K562 (cell line): ENCODE measurements around the gene FBXO44. TPM values are rescaled to one million over a fixed set of nuclear protein-coding genes. Genes with fewer than 3 reads are reported as not detected.

Experiments
- BCL6 ChIP-seq: fragments of 250-450 bp; sonication (Bioruptor Pico); IDR thresholded peaks from 2 replicates; pipeline ENCODE4 v1.4.0; 2020
- GTF2F1 ChIP-seq: IDR thresholded peaks from 2 replicates; pipeline ENCODE4 v1.6.1; 2011; ENCODE audit warnings: low read depth, low read length, improper control_type of control experiment
- HDAC6 ChIP-seq: IDR thresholded peaks from 2 replicates; pipeline ENCODE4 v1.6.1; 2012; ENCODE audit warnings: low read depth, mild to moderate bottlenecking, control low read depth, inconsistent platforms, low read length, moderate library complexity
- HMGXB4 ChIP-seq: sonication (generic); formaldehyde crosslinking; IDR thresholded peaks from 2 replicates; pipeline ENCODE4 v1.8.1; 2023; ENCODE audit warnings: mild to moderate bottlenecking, missing genetic modification reagents
- KLF13 ChIP-seq: fragments of 450-650 bp; IDR thresholded peaks from 2 replicates; pipeline ENCODE4 v1.6.1; 2016; ENCODE audit warnings: missing genetic modification characterization, low read depth, mild to moderate bottlenecking, missing compliant biosample characterization, moderate library complexity, borderline replicate concordance
- MAZ ChIP-seq, 2 experiments: fragments of 450-650 bp in 1 of 2; sonication (generic) in 1 of 2; formaldehyde crosslinking; IDR thresholded peaks in 1 of 2; conservative IDR thresholded peaks in 1 of 2; 2 replicates each; pipeline versions ENCODE4 v1.4.0 to v1.5.0; 2020; ENCODE audit warnings: mild to moderate bottlenecking in 1 of 2, missing genetic modification reagents in 1 of 2
- MGA ChIP-seq: fragments of 450-650 bp; IDR thresholded peaks from 2 replicates; pipeline ENCODE4 v1.6.1; 2016; ENCODE audit warnings: mild to moderate bottlenecking, moderate library complexity
- PCBP2 ChIP-seq: fragments of 200-400 bp; formaldehyde crosslinking; IDR thresholded peaks from 2 replicates; pipeline ENCODE4 v1.6.1; 2018; ENCODE audit warnings: low read length, low read depth, mild to moderate bottlenecking, moderate library complexity; ENCODE audit not compliant: poor library complexity, severe bottlenecking
- RAD51 ChIP-seq: fragments of 450-650 bp; IDR thresholded peaks from 2 replicates; pipeline ENCODE4 v1.7.1; 2016; ENCODE audit warnings: low read depth, mild to moderate bottlenecking, borderline replicate concordance
- RBBP5 ChIP-seq: fragments of 200-600 bp; sonication (generic); IDR thresholded peaks from 2 replicates; pipeline ENCODE4 v1.6.1; 2012; ENCODE audit warnings: borderline replicate concordance, mild to moderate bottlenecking, low read length, control low read depth, inconsistent platforms; ENCODE audit not compliant: insufficient read depth, poor library complexity, severe bottlenecking
- SPI1 ChIP-seq: IDR thresholded peaks from 2 replicates; pipeline ENCODE4 v1.6.1; 2011; ENCODE audit warnings: low read depth, low read length, control low read depth, borderline replicate concordance
- ZFP36 ChIP-seq: fragments of 150-350 bp; IDR thresholded peaks from 2 replicates; pipeline ENCODE4 v1.6.1; 2018; ENCODE audit warnings: low read length, low read depth; ENCODE audit not compliant: partially characterized antibody
- polyA plus RNA-seq, 8 experiments: library from polyadenylated mRNA; depleted of rRNA in 4 of 8; stranded (reverse) in 5 of 8; unstranded in 3 of 8; fragments of >200 nt; fragmentation: Nextera tagmentation in 2 of 8; fragmentation: Illumina TruSeq in 1 of 8; extraction: Ambion mirVana in 2 of 8; extraction: Trizol in 1 of 8; gene quantifications; 2 replicates each; pipeline versions ENCODE4 v1.2.1 to v1.2.3, GENCODE V29; 2011 to 2014; ENCODE audit warnings: inconsistent platforms in 1 of 8, missing spikeins in 1 of 8
- total RNA-seq, 7 experiments: library from RNA; depleted of rRNA in 6 of 7; stranded (reverse); fragments of >200 nt in 6 of 7; fragmentation: Illumina TruSeq in 2 of 7; extraction: Trizol in 2 of 7; gene quantifications; 2 replicates each; pipeline versions ENCODE4 v1.2.1 to v1.2.3, GENCODE V29; 2011 to 2021; ENCODE audit warnings: low replicate concordance in 1 of 7

Gene FBXO44
- total and polyA plus RNA-seq, 9 of the 15 experiments (the other 6 are each of a cell fraction or from before 2014, with no cell fraction given) = 0.69 to 20.9 (median 6.7) TPM

GRCh38 chr1:11707621-11708276 lies 53.1 kb downstream of the FBXO44 start (continued):
- TF ChIP-seq MAZ (CRISPR knock-in tag; conservative IDR thresholded peaks at IDR 0.05 in 1 of 2, IDR thresholded peaks at IDR 0.05 in 1 of 2) (peak in 1 of 2 experiments; percentile 32; a peak in 2 of 4 replicates), HMGXB4 (CRISPR knock-in tag) (no peak), MGA (peak; percentile 48), GTF2F1 (no peak), SPI1 (no peak), RAD51 (peak; percentile 80), ZFP36 (no peak), KLF13 (tag) (no peak), BCL6 (CRISPR knock-in tag) (no peak), HDAC6 (no peak), PCBP2 (no peak), RBBP5 (no peak)
